CD4-positive, CD25-positive, alpha-beta regulatory T cell (primary cell): ENCODE data around the gene PSMA1. TPM values are rescaled to one million over a fixed set of nuclear protein-coding genes. Genes with fewer than 3 reads are reported as not detected.

ENCODE experiments used
- ATAC-seq, 2 donors: fragments of 150-1000 bp; cut with Tn5 transposase; one replicate each; pipeline ENCODE4 v1.10.0; 2021; ENCODE audit warnings: low read depth in 2 of 2, moderate number of reproducible peaks in 2 of 2, moderate library complexity in 1 of 2
- DNase-seq, 3 donors: peaks; one replicate each; pipeline versions ENCODE4 v3.0.0 to v3.0.0-alpha.2; 2012 to 2022; ENCODE audit warnings: mixed read lengths in 1 of 3
- H3K27ac ChIP-seq: one replicate; pipeline ENCODE4 v1.7.0; 2013; ENCODE audit warnings: mild to moderate bottlenecking, low read length; ENCODE audit not compliant: insufficient read depth, poor library complexity, severe bottlenecking
- H3K27me3 ChIP-seq: one replicate; pipeline ENCODE4 v1.7.0; 2013; ENCODE audit warnings: low read length; ENCODE audit not compliant: control insufficient read depth, insufficient read depth
- H3K36me3 ChIP-seq: one replicate; pipeline ENCODE4 v1.7.0; 2013; ENCODE audit warnings: mild to moderate bottlenecking, low read length, moderate library complexity; ENCODE audit not compliant: control insufficient read depth, insufficient read depth
- H3K4me1 ChIP-seq: 2 replicates; pipeline ENCODE4 v1.7.0; 2013; ENCODE audit warnings: mild to moderate bottlenecking, low read length; ENCODE audit not compliant: insufficient read depth, control insufficient read depth, poor library complexity, severe bottlenecking
- H3K4me3 ChIP-seq: one replicate; pipeline ENCODE4 v1.7.0; 2013; ENCODE audit warnings: low read depth, mild to moderate bottlenecking, low read length, moderate library complexity
- H3K9me3 ChIP-seq, 2 experiments: 1 replicate in 1 of 2; 2 replicates in 1 of 2; pipeline ENCODE4 v1.7.0; 2013; ENCODE audit warnings: low read length in 2 of 2, mild to moderate bottlenecking in 1 of 2, moderate library complexity in 1 of 2; ENCODE audit not compliant: control insufficient read depth in 2 of 2
- H3K27ac Mint-ChIP-seq, 3 donors: one replicate each; pipeline ENCODE4 v1.8.0; 2020 to 2022; ENCODE audit warnings: mild to moderate bottlenecking in 3 of 3, mixed read lengths in 3 of 3, moderate library complexity in 2 of 3
- H3K27me3 Mint-ChIP-seq: one replicate; pipeline ENCODE4 v1.8.0; 2022; ENCODE audit warnings: mild to moderate bottlenecking, mixed read lengths
- H3K36me3 Mint-ChIP-seq: one replicate; pipeline ENCODE4 v1.8.0; 2020; ENCODE audit warnings: mixed read lengths
- H3K4me1 Mint-ChIP-seq, 4 donors: one replicate each; pipeline ENCODE4 v1.8.0; 2020 to 2022; ENCODE audit warnings: mixed read lengths in 4 of 4, mild to moderate bottlenecking in 1 of 4
- H3K4me3 Mint-ChIP-seq, 4 donors: one replicate each; pipeline ENCODE4 v1.8.0; 2020 to 2022; ENCODE audit warnings: mild to moderate bottlenecking in 4 of 4, mixed read lengths in 4 of 4, moderate library complexity in 3 of 4
- H3K9me3 Mint-ChIP-seq, 7 donors: one replicate each; pipeline ENCODE4 v1.8.0; 2020 to 2022; ENCODE audit warnings: mixed read lengths in 7 of 7, mild to moderate bottlenecking in 3 of 7, moderate library complexity in 2 of 7
- polyA plus RNA-seq, 4 donors: library from polyadenylated mRNA; unstranded; fragments of 300-500 nt; fragmentation: Illumina TruSeq; gene quantifications; one replicate each; pipeline ENCODE4 v1.2.3, GENCODE V29; 2021
- total RNA-seq: library from RNA; stranded (reverse); gene quantifications from one replicate; pipeline ENCODE4 v1.2.3, GENCODE V29; 2022

PSMA1 gene
- total and polyA plus RNA-seq, 5 donors from 2014 or later = 163 to 224 (median 190) TPM

DNA sequence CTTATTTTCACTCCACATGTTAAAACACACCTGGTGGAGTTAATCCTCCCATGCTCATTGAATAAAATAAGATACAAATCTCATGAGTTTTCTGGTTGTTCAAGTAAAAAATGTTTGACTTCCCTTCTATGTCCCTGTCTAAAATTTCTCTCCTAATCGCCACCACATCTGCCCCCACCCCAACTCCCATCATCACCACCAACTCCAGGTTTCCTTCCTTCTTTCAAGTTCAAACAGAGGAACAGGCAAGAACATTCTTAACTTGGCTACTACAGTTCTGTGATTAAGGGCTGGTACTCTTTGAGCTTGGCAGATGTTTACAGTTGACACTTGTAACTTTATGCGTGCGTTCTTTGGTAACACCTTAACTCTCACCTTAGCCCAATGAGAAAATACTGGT, 9.1 kb upstream of the PSMA1 start:
- Mint-ChIP-seq H3K27ac (no peak overlapping the region), H3K4me1 (peaks cover 0 to 6% (median 0%) of the 10 kb centered on the region in 4 donors), H3K27me3 (no peaks in the 10 kb centered on the region), H3K4me3 (no peak overlapping the region), H3K9me3 (no peaks in the 10 kb centered on the region), H3K36me3 (peaks cover 8% of the 10 kb centered on the region)
- Histone ChIP-seq H3K4me3 (no peak overlapping the region), H3K36me3 (no peaks in the 10 kb centered on the region), H3K27ac (no peak overlapping the region), H3K4me1 (no peaks in the 10 kb centered on the region), H3K27me3 (no peaks in the 10 kb centered on the region), H3K9me3 (no peaks in the 10 kb centered on the region)
- ATAC-seq (no peak), DNase-seq (no peak)

- H3K4me1 ChIP-seq = peaks cover 16% of the 10 kb centered on the region
- H3K4me3 Mint-ChIP-seq = no peak overlapping the region
These were observed 2.6 kb upstream of the PSMA1 start for GRCh38 chr11:14522801-14523200.

GRCh38 chr11:14522245-14522644, 2.1 kb upstream of the PSMA1 start:
- no peak for ATAC-seq
- H3K27me3 ChIP-seq = no peaks in the 10 kb centered on the region

More at GRCh38 chr11:14522801-14523200, 2.6 kb upstream of the PSMA1 start:
- Mint-ChIP-seq H3K27ac (no peak overlapping the region), H3K9me3 (no peaks in the 10 kb centered on the region), H3K36me3 (peaks cover 10% of the 10 kb centered on the region), H3K27me3 (no peaks in the 10 kb centered on the region), H3K4me1 (peaks cover 18 to 32% (median 22%) of the 10 kb centered on the region in 4 donors)
- Histone ChIP-seq H3K27ac (no peak overlapping the region), H3K4me3 (no peak overlapping the region), H3K36me3 (peaks cover 6% of the 10 kb centered on the region), H3K9me3 (no peaks in the 10 kb centered on the region), H3K27me3 (no peaks in the 10 kb centered on the region)
- ATAC-seq = no peak
- no peak for DNase-seq

GRCh38 chr11:14520747-14521151, 563 bp upstream of the PSMA1 start:
- H3K27me3 Mint-ChIP-seq = no peaks in the 10 kb centered on the region
- H3K4me3 Mint-ChIP-seq = peak overlapping the region; percentile 98 to 99 (median 98)
- H3K4me3 ChIP-seq = peak overlapping the region; percentile 93

More at GRCh38 chr11:14522245-14522644, 2.1 kb upstream of the PSMA1 start:
- Mint-ChIP-seq H3K27ac (no peak overlapping the region), H3K36me3 (peaks cover 15% of the 10 kb centered on the region), H3K4me1 (peaks cover 22 to 38% (median 27%) of the 10 kb centered on the region in 4 donors), H3K27me3 (no peaks in the 10 kb centered on the region), H3K9me3 (no peaks in the 10 kb centered on the region), H3K4me3 (peak overlapping the region in 1 of 4 donors; percentile 44)
- Histone ChIP-seq H3K4me1 (peaks cover 18% of the 10 kb centered on the region), H3K36me3 (peaks cover 12% of the 10 kb centered on the region), H3K4me3 (no peak overlapping the region), H3K27ac (no peak overlapping the region), H3K9me3 (no peaks in the 10 kb centered on the region)
- no peak for DNase-seq

DNA sequence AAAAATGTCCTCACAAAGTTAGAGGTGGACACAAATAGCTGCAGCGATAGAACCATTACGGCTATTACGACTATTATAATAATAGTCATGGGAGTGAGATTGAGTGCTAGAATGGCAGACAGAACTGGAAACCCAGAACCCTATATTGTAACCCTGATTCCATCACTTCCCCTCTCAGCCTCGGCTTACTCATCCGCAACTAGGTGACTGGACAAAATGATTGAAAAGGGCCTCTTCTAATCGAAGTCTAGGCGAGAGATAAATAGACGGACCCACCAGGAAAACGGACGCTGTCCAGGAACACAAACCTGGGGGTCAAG, 629 bp downstream of the PSMA1 start:
- Mint-ChIP-seq H3K9me3 (no peaks in the 10 kb centered on the region), H3K4me1 (peaks cover 27 to 40% (median 31%) of the 10 kb centered on the region in 4 donors), H3K4me3 (peak overlapping the region; percentile 98 to 99 (median 98)), H3K27me3 (no peaks in the 10 kb centered on the region), H3K27ac (peak overlapping the region; percentile 95 to 99 (median 97)), H3K36me3 (peaks cover 21% of the 10 kb centered on the region)
- peak in 1 of 3 donors; percentile 53 for DNase-seq
- peaks cover 18% of the 10 kb centered on the region for H3K4me1 ChIP-seq
- no peaks in the 10 kb centered on the region for H3K9me3 ChIP-seq
- peak overlapping the region; percentile 91 for H3K27ac ChIP-seq
- peak overlapping the region; percentile 93 for H3K4me3 ChIP-seq
- peak in 1 of 2 donors; percentile 4 for ATAC-seq
- H3K36me3 ChIP-seq = peaks cover 32% of the 10 kb centered on the region
- no peaks in the 10 kb centered on the region for H3K27me3 ChIP-seq

More at GRCh38 chr11:14520747-14521151, 563 bp upstream of the PSMA1 start:
- Histone ChIP-seq H3K36me3 (peaks cover 24% of the 10 kb centered on the region), H3K27ac (peak overlapping the region; percentile 91), H3K9me3 (no peaks in the 10 kb centered on the region), H3K27me3 (no peaks in the 10 kb centered on the region), H3K4me1 (peaks cover 18% of the 10 kb centered on the region)
- Mint-ChIP-seq H3K4me1 (peaks cover 25 to 40% (median 31%) of the 10 kb centered on the region in 4 donors), H3K36me3 (peaks cover 17% of the 10 kb centered on the region), H3K27ac (peak overlapping the region; percentile 95 to 99 (median 97)), H3K9me3 (no peaks in the 10 kb centered on the region)
- DNase-seq (no peak), ATAC-seq (no peak)

DNA sequence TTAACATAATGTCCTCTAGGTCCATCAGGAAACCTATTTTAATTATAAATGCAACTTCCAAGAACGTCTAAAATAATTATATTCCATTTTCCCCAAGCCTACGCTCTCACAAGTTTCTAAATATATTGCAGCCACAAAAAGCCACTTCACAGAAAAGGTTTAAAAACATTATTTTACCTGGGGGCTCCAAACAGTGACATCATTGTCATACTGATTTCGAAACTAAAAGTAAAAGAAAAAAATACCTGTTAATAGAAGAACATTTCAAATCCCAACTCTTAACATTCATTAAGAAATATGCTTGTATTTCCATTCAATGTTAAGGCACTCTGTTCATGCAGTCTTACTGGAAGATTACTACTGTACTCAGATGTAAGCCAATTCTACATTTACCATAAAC, 1.4 kb downstream of the PSMA1 start:
- H3K36me3 Mint-ChIP-seq = peaks cover 25% of the 10 kb centered on the region
- no peaks in the 10 kb centered on the region for H3K27me3 Mint-ChIP-seq
- Histone ChIP-seq H3K36me3 (peaks cover 40% of the 10 kb centered on the region), H3K27me3 (no peaks in the 10 kb centered on the region), H3K27ac (peak overlapping the region; percentile 91), H3K4me3 (peak overlapping the region; percentile 93), H3K9me3 (no peaks in the 10 kb centered on the region), H3K4me1 (peaks cover 18% of the 10 kb centered on the region)
- ATAC-seq (no peak), DNase-seq (peak in 2 of 3 donors; percentile 19 to 44)
- H3K27ac Mint-ChIP-seq = peak overlapping the region; percentile 95 to 99 (median 97)
- peaks cover 27 to 40% (median 31%) of the 10 kb centered on the region in 4 donors for H3K4me1 Mint-ChIP-seq
- no peaks in the 10 kb centered on the region for H3K9me3 Mint-ChIP-seq
- H3K4me3 Mint-ChIP-seq = peak overlapping the region; percentile 98 to 99 (median 98)

- no peaks in the 10 kb centered on the region for H3K9me3 ChIP-seq
- peaks cover 86% of the 10 kb centered on the region for H3K36me3 ChIP-seq
- no peak overlapping the region for H3K27ac ChIP-seq
- no peaks in the 10 kb centered on the region for H3K27me3 ChIP-seq
- Mint-ChIP-seq H3K27ac (no peak overlapping the region), H3K9me3 (no peaks in the 10 kb centered on the region), H3K4me3 (no peak overlapping the region), H3K4me1 (peaks cover 16 to 29% (median 25%) of the 10 kb centered on the region in 4 donors), H3K36me3 (peaks cover 52% of the 10 kb centered on the region), H3K27me3 (no peaks in the 10 kb centered on the region)
- ATAC-seq (no peak), DNase-seq (no peak)
- no peak overlapping the region for H3K4me3 ChIP-seq
- H3K4me1 ChIP-seq = peaks cover 12% of the 10 kb centered on the region
These were observed 6.4 kb downstream of the PSMA1 start for GRCh38 chr11:14513800-14514199.

- H3K27ac Mint-ChIP-seq = peak overlapping the region in 2 of 3 donors; percentile 17 to 87
- ATAC-seq = no peak
- peaks cover 5 to 11% (median 9%) of the 10 kb centered on the region in 4 donors for H3K4me1 Mint-ChIP-seq
These were observed 13.7 kb downstream of the PSMA1 start for GRCh38 chr11:14506532-14506931.

More at GRCh38 chr11:14506532-14506931, 13.7 kb downstream of the PSMA1 start:
- Mint-ChIP-seq H3K36me3 (peaks cover 45% of the 10 kb centered on the region), H3K9me3 (no peaks in the 10 kb centered on the region), H3K27me3 (no peaks in the 10 kb centered on the region), H3K4me3 (no peak overlapping the region)
- Histone ChIP-seq H3K4me1 (no peaks in the 10 kb centered on the region), H3K36me3 (peaks cover 74% of the 10 kb centered on the region), H3K27me3 (no peaks in the 10 kb centered on the region), H3K9me3 (no peaks in the 10 kb centered on the region), H3K27ac (no peak overlapping the region), H3K4me3 (no peak overlapping the region)
- DNase-seq = no peak
